ENCODE measurements around the gene CSF2. TPM values are rescaled to one million over a fixed set of nuclear protein-coding genes. Genes with fewer than 3 reads are reported as not detected.

The CSF2 gene
- total RNA-seq, 1 donor from 2014 or later = not detected

DNA sequence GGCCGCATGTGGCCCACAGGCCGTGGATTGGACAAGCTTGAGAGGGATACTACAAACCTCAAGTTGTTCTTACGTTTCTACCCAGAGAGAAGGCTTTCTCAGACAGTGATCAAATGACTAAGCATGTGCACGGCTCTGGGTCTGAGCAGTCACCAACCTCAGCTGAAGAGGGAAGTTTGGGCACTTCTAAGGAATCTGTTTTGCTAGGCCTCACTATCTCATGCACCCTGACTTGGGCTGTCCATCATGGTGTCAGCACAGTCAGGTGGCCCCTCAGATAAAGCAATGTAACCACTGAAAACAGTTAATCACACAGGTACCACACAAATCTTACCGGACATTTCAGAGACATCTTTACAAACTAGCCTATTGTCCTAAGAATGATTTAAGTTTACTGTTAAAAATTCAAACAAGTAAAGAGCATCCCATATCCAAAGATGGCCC is 24.6 kb downstream of the CSF2 start:
- no peaks in the 10 kb centered on the region for H3K36me3 ChIP-seq
- peaks cover 4% of the 10 kb centered on the region for H3K4me1 ChIP-seq
- intact Hi-C loops (cut with DNase I) = no loop called here
- no peak overlapping the region for H3K27ac ChIP-seq
- no peaks in the 10 kb centered on the region for H3K9me3 ChIP-seq
- no peak for DNase-seq (ENCODE audit: extremely low spot score in 2 of 2)
- TF ChIP-seq, protein P1, sequence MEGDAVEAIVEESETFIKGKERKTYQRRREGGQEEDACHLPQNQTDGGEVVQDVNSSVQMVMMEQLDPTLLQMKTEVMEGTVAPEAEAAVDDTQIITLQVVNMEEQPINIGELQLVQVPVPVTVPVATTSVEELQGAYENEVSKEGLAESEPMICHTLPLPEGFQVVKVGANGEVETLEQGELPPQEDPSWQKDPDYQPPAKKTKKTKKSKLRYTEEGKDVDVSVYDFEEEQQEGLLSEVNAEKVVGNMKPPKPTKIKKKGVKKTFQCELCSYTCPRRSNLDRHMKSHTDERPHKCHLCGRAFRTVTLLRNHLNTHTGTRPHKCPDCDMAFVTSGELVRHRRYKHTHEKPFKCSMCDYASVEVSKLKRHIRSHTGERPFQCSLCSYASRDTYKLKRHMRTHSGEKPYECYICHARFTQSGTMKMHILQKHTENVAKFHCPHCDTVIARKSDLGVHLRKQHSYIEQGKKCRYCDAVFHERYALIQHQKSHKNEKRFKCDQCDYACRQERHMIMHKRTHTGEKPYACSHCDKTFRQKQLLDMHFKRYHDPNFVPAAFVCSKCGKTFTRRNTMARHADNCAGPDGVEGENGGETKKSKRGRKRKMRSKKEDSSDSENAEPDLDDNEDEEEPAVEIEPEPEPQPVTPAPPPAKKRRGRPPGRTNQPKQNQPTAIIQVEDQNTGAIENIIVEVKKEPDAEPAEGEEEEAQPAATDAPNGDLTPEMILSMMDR (IDR thresholded peaks at IDR 0.05) = no peak
- TF ChIP-seq POLR2A (IDR thresholded peaks at IDR 0.05) (no peak), POLR2AphosphoS5 (IDR thresholded peaks at IDR 0.05; ENCODE audit: insufficient read depth in 1 of 2, low read depth in 1 of 2) (no peak)
- H3K27me3 ChIP-seq = no peaks in the 10 kb centered on the region
- no peak overlapping the region for H3K4me3 ChIP-seq

DNA sequence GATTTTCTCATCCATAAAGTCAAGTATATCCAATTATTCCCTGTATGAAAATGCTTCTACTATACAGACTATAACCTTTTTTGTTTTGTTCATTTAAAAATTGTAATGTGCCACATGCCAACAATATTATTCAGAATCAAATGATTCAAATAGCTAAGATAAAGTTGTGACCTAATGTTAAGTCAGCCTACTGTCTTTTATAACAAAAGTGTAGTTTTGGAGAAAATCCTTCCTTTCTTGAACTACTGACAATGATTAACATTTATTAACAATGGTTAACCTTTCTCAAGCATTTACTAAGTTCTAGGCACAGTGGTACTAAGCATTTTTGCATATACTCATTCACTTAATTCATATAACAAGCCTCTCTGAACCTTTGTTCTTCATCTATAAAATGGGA is 25.0 kb downstream of the CSF2 start:
- Histone ChIP-seq H3K4me1 (peaks cover 9% of the 10 kb centered on the region), H3K9me3 (no peaks in the 10 kb centered on the region), H3K4me3 (no peak overlapping the region), H3K27ac (no peak overlapping the region), H3K27me3 (no peaks in the 10 kb centered on the region), H3K36me3 (no peaks in the 10 kb centered on the region)
- TF ChIP-seq POLR2A (IDR thresholded peaks at IDR 0.05) = no peak
- no peak for TF ChIP-seq POLR2AphosphoS5 (IDR thresholded peaks at IDR 0.05; ENCODE audit: insufficient read depth in 1 of 2, low read depth in 1 of 2)
- TF ChIP-seq, protein P1 (IDR thresholded peaks at IDR 0.05) = no peak
- no peak for DNase-seq (ENCODE audit: extremely low spot score in 2 of 2)
- intact Hi-C loops (cut with DNase I) = no loop called here

DNA sequence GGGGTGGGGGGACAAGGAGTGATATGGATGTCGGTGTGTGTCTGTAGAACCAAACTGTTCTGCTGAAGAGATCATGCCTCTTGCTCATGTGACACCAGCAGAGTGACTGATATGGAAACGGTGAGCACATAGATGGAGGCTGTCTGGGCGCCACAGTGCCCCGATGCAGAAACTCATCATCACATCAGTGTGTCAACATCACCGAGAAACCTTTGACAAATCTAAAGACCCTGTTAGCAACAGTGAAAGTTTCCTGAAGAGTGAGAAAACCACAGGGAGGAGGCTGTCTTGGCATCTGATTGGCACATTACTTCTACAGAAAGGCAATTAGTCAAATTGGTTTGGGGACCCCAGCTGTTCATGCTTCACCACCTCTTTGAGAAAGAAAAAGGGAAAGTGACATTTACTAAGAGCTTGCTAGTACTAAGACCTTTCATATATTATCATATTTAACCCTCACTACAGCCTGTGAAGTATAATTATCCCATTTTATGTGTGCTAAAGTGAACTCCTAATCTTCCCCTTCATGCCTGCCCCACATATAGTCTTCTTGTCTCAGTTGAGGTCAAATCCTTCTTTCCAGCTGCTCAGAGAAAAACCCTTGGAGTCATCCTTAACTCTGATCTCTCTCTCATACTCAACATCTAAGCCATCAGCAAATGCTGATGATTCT is 25.6 kb downstream of the CSF2 start:
- no peak overlapping the region for H3K27ac ChIP-seq
- no peak overlapping the region for H3K4me3 ChIP-seq
- intact Hi-C loops (cut with DNase I) = no loop called here
- TF ChIP-seq POLR2AphosphoS5 (IDR thresholded peaks at IDR 0.05; ENCODE audit: insufficient read depth in 1 of 2, low read depth in 1 of 2) (no peak), POLR2A (IDR thresholded peaks at IDR 0.05) (no peak)
- TF ChIP-seq, protein P1 (IDR thresholded peaks at IDR 0.05) = no peak
- H3K4me1 ChIP-seq = peaks cover 15% of the 10 kb centered on the region
- no peaks in the 10 kb centered on the region for H3K27me3 ChIP-seq
- H3K36me3 ChIP-seq = no peaks in the 10 kb centered on the region
- DNase-seq (ENCODE audit: extremely low spot score in 2 of 2) = no peak
- H3K9me3 ChIP-seq = no peaks in the 10 kb centered on the region

DNA sequence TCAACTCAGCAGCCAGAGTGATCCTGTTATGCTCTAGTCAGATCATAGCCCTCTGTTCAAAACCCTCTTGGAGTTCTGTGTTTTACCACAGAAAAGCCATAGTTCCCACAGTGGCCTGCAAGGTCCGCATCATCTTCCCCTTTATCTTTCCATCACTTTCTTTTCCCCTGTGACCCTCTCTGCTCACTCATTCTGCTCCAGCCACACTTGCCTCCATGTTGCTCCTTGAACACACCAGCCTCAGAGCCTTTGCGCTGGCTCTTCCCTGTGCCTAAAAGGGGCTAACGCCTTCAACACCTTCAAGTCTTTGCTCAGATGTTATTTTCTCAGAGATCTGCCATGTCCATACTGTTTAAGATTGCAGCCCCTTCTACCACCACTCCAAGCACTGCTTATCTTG is 26.3 kb downstream of the CSF2 start:
- Histone ChIP-seq H3K36me3 (no peaks in the 10 kb centered on the region), H3K27ac (no peak overlapping the region), H3K4me1 (peaks cover 16% of the 10 kb centered on the region), H3K9me3 (no peaks in the 10 kb centered on the region), H3K27me3 (no peaks in the 10 kb centered on the region), H3K4me3 (no peak overlapping the region)
- TF ChIP-seq, protein P1 (IDR thresholded peaks at IDR 0.05) = no peak
- TF ChIP-seq POLR2A (IDR thresholded peaks at IDR 0.05) (no peak), POLR2AphosphoS5 (IDR thresholded peaks at IDR 0.05; ENCODE audit: insufficient read depth in 1 of 2, low read depth in 1 of 2) (no peak)
- no peak for DNase-seq (ENCODE audit: extremely low spot score in 2 of 2)
- intact Hi-C loops (cut with DNase I) = loop anchor here (5.0 kb wide), 1 partner anchor 1877 kb away; no protein-coding TSS in a partner anchor

DNA sequence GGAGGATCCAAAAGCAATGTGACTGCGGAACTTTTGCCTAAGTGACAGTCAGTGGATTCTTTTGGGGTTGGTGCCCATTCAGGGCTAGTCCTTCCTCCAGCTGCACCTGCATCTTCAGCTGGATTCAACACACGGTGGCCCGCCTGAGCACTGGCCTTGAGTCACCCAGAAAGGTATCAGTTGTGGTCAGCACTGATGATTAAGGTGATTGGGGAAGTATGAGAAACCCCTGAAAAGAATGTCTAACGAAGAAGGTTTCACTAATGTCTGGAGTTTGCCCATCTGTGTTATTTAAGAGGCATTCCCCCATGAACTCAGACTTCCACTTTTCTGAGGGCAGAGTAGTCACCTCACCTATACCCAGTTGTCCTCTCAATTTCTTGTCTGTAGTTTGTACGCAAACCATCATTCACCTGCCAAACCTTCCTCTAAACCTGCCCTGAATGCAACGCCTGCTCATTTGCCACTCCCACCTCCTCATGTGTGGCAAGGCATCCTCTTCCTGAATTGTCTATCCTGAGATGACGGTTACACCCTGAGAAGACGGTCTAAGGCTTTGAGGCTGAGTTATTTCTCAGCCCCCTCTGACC is 27.2 kb downstream of the CSF2 start:
- H3K9me3 ChIP-seq = no peaks in the 10 kb centered on the region
- TF ChIP-seq POLR2AphosphoS5 (IDR thresholded peaks at IDR 0.05; ENCODE audit: insufficient read depth in 1 of 2, low read depth in 1 of 2) = no peak
- TF ChIP-seq, protein P1 (IDR thresholded peaks at IDR 0.05) = no peak
- H3K4me1 ChIP-seq = peaks cover 16% of the 10 kb centered on the region
- no peak overlapping the region for H3K4me3 ChIP-seq
- intact Hi-C loops (cut with DNase I) = loop anchor here (5.0 kb wide), 1 partner anchor 1877 kb away; no protein-coding TSS in a partner anchor
- H3K27me3 ChIP-seq = no peaks in the 10 kb centered on the region
- no peak overlapping the region for H3K27ac ChIP-seq
- H3K36me3 ChIP-seq = no peaks in the 10 kb centered on the region
- no peak for DNase-seq (ENCODE audit: extremely low spot score in 2 of 2)
